Measurements from ENCODE around the gene RHOXF1. TPM values are rescaled to one million over a fixed set of nuclear protein-coding genes. Genes with fewer than 3 reads are reported as not detected.
"Not testable (repeated sequence)": the region's sequence is repeated elsewhere in the genome, so short reads cannot be mapped to it uniquely, and the experiment has no call there.

The RHOXF1 gene
- total and polyA plus RNA-seq, 7 donors, result 1.3 to 2.2 TPM; not detected in 5

GRCh38 chrX:120136840-120137239 lies 21.1 kb upstream of the RHOXF1 start:
- Histone ChIP-seq H3K27ac (no peak overlapping the region), H3K9me3 (no peaks in the 10 kb centered on the region), H3K4me3 (no peak overlapping the region), H3K4me1 (no peaks in the 10 kb centered on the region), H3K27me3 (no peaks in the 10 kb centered on the region), H3K36me3 (no peaks in the 10 kb centered on the region)
- TF ChIP-seq POLR2A (IDR thresholded peaks at IDR 0.05) (no peak), POLR2AphosphoS5 (IDR thresholded peaks at IDR 0.05) (no peak), CTCF (IDR thresholded peaks at IDR 0.05) (no peak), EP300 (IDR thresholded peaks at IDR 0.05) (no peak)
- 51 to 74% methylated on average over 3 of the region's 3 CpGs for WGBS, 2 donors
- intact Hi-C loops (cut with DNase I), result no loop called here
- DNase-seq, result no peak

GRCh38 chrX:120136128-120136527 lies 20.4 kb upstream of the RHOXF1 start:
- no peak overlapping the region for H3K27ac ChIP-seq
- TF ChIP-seq EP300 (IDR thresholded peaks at IDR 0.05) (no peak), POLR2A (IDR thresholded peaks at IDR 0.05) (no peak), POLR2AphosphoS5 (IDR thresholded peaks at IDR 0.05) (no peak), CTCF (IDR thresholded peaks at IDR 0.05) (no peak)
- WGBS, 2 donors, result 68 to 73% methylated on average over 6 of the region's 6 CpGs
- H3K4me3 ChIP-seq, result no peak overlapping the region
- no peak for DNase-seq
- intact Hi-C loops (cut with DNase I), result no loop called here
- H3K36me3 ChIP-seq, result no peaks in the 10 kb centered on the region
- H3K27me3 ChIP-seq, result no peaks in the 10 kb centered on the region
- no peaks in the 10 kb centered on the region for H3K9me3 ChIP-seq
- H3K4me1 ChIP-seq, result no peaks in the 10 kb centered on the region

GRCh38 chrX:120128306-120128846 lies 12.7 kb upstream of the RHOXF1 start:
- H3K4me3 ChIP-seq; DNase-seq; H3K27ac ChIP-seq; H3K27me3 ChIP-seq; H3K36me3 ChIP-seq; H3K9me3 ChIP-seq; intact Hi-C loops (cut with DNase I): not testable (repeated sequence)
- WGBS, 2 donors, result 92 to 93% methylated on average over 5 of the region's 5 CpGs
- H3K4me1 ChIP-seq, result peaks cover 0 to 12% (median 0%) of the 10 kb centered on the region in 4 donors

- DNase-seq, result no peak
- no peak overlapping the region for H3K4me3 ChIP-seq
Measured at GRCh38 chrX:120125444-120125843, 9.7 kb upstream of the RHOXF1 start.

GRCh38 chrX:120120223-120120622 lies 4.5 kb upstream of the RHOXF1 start:
- DNase-seq, result no peak
- H3K4me3 ChIP-seq, result no peak overlapping the region
- WGBS, 2 donors, result 79 to 83% methylated on average over 12 of the region's 12 CpGs
- no peaks in the 10 kb centered on the region for H3K9me3 ChIP-seq
- H3K27me3 ChIP-seq, result no peaks in the 10 kb centered on the region
- H3K4me1 ChIP-seq, result peaks cover 0 to 7% (median 0%) of the 10 kb centered on the region in 4 donors
- intact Hi-C loops (cut with DNase I), result no loop called here
- TF ChIP-seq CTCF (IDR thresholded peaks at IDR 0.05) (no peak), POLR2A (IDR thresholded peaks at IDR 0.05) (no peak), POLR2AphosphoS5 (IDR thresholded peaks at IDR 0.05) (no peak), EP300 (IDR thresholded peaks at IDR 0.05) (no peak)
- no peaks in the 10 kb centered on the region for H3K36me3 ChIP-seq
- no peak overlapping the region for H3K27ac ChIP-seq

More at GRCh38 chrX:120125444-120125843, 9.7 kb upstream of the RHOXF1 start:
- WGBS, 2 donors, result 91 to 93% methylated on average over 3 of the region's 3 CpGs
- no peaks in the 10 kb centered on the region for H3K36me3 ChIP-seq
- no peaks in the 10 kb centered on the region for H3K9me3 ChIP-seq
- H3K4me1 ChIP-seq, result peaks cover 0 to 12% (median 0%) of the 10 kb centered on the region in 4 donors
- intact Hi-C loops (cut with DNase I), result no loop called here
- TF ChIP-seq POLR2A (IDR thresholded peaks at IDR 0.05), result no peak
- peak overlapping the region in 2 of 4 donors; percentile 12 to 18 for H3K27ac ChIP-seq
- no peaks in the 10 kb centered on the region for H3K27me3 ChIP-seq

- TF ChIP-seq EP300 (IDR thresholded peaks at IDR 0.05) (no peak), POLR2A (IDR thresholded peaks at IDR 0.05) (no peak), CTCF (IDR thresholded peaks at IDR 0.05) (no peak), POLR2AphosphoS5 (IDR thresholded peaks at IDR 0.05) (no peak)
- no peak for DNase-seq
- no peak overlapping the region for H3K4me3 ChIP-seq
- H3K36me3 ChIP-seq, result no peaks in the 10 kb centered on the region
- intact Hi-C loops (cut with DNase I), result loop anchor here (10.0 kb wide), 1 partner anchor 603 kb away; no protein-coding TSS in a partner anchor
- no peak overlapping the region for H3K27ac ChIP-seq
- H3K4me1 ChIP-seq, result no peaks in the 10 kb centered on the region
- H3K27me3 ChIP-seq, result no peaks in the 10 kb centered on the region
- no peaks in the 10 kb centered on the region for H3K9me3 ChIP-seq
Measured at GRCh38 chrX:120111611-120112010, 4.1 kb downstream of the RHOXF1 start.

Measured in sigmoid colon (tissue), 7 donors.